HG02870 (cell line): ENCODE data around the gene OLFML2B.

ENCODE experiments used
- ATAC-seq: cut with Tn5 transposase; IDR thresholded peaks from one replicate; pipeline ENCODE4 v1.9.1; 2021; ENCODE audit warnings: mild to moderate bottlenecking, moderate library complexity; ENCODE audit not compliant: unreplicated experiment

The OLFML2B gene

GRCh38 chr1:161949548-161949947 lies 74.1 kb downstream of the OLFML2B start:
- ATAC-seq = no peak

- no peak for ATAC-seq
These were observed 75.2 kb downstream of the OLFML2B start for GRCh38 chr1:161948435-161948834.

GRCh38 chr1:161946071-161946987 lies 77.3 kb downstream of the OLFML2B start:
- no peak for ATAC-seq

DNA sequence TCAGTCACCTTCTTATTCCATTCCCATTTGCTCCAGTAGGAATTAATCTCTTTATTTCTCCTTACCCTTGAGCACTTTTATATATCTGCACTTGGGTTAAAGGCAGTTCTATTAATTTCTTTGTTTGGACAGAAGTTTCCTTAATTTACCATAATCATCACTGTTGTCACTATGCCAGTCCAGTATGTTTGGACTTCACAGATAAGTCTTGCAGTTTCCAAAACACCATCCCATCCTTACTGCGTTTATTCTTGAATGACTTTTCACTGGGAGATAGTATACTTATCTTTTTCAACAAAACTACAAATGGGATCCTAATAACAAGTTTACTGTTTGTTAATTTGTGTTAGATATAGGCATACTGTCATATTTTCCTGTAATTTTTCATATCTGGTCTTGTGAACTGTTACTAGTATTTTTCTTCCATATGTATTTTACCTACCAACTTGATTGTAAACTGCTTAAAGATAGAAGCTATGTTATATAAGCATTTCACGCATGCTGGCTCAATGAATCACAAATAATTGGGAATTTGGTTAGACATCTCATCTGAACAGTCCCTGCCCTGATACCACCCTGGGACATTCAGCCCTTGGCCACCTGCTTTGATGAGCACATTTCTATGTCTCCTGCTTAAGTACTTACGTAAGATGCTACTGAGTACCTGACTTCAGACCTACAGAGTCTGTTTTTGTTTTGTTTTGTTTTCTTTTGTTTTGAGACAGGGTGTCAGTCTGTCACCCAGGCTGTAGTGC lies 78.2 kb downstream of the OLFML2B start:
- ATAC-seq = no peak

DNA sequence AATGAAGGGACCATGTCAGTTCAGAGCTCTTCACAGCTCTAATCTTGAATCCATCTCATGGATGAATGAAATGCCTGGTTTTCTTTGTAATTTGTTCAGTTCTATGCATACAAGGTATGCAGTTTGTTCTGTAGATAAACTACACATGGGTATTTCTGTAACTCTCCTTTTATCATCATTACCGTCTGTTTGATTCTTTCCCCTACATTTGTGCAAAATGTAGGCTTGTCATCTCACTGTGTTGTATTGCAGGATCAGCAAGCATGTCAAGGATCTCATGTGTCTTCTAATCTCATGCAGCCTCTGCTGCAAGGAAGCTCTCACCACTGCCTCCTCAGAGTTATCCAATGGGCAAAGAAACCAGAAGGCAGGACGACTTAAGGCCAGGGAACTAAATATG lies 79.3 kb downstream of the OLFML2B start:
- ATAC-seq = no peak

DNA sequence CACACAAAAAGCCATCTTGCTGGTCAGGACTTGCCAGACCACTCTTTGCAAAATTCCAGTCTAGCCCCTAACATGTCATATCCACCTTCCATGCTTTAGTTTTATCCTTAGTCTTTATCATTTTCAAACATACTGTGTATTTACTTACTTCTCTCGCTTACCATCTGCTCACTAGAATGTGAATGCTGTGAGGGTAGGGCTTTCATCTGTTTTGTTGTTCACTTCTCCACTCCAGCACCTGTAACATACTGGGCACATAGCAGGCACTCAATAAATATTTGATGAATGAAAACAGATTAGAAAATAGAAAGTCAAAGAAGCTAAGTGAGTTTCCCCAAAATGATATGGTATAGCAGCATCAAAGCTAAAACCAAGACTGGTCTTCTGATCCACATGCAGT lies 79.9 kb downstream of the OLFML2B start:
- no peak for ATAC-seq

GRCh38 chr1:161941726-161942436 lies 81.8 kb downstream of the OLFML2B start:
- no peak for ATAC-seq

GRCh38 chr1:161940866-161941591 lies 82.6 kb downstream of the OLFML2B start:
- ATAC-seq = no peak

GRCh38 chr1:161936786-161937185 lies 86.9 kb downstream of the OLFML2B start:
- ATAC-seq = no peak

GRCh38 chr1:161935264-161935663 lies 88.4 kb downstream of the OLFML2B start:
- ATAC-seq = no peak

- ATAC-seq = no peak
These were observed 89.8 kb downstream of the OLFML2B start for GRCh38 chr1:161933592-161934588.
